ENCODE data around the gene ALS2CL. TPM values are rescaled to one million over a fixed set of nuclear protein-coding genes. Genes with fewer than 3 reads are reported as not detected.

Gene ALS2CL
- total RNA-seq, 1 experiment from 2014 or later = 4.9 TPM

DNA sequence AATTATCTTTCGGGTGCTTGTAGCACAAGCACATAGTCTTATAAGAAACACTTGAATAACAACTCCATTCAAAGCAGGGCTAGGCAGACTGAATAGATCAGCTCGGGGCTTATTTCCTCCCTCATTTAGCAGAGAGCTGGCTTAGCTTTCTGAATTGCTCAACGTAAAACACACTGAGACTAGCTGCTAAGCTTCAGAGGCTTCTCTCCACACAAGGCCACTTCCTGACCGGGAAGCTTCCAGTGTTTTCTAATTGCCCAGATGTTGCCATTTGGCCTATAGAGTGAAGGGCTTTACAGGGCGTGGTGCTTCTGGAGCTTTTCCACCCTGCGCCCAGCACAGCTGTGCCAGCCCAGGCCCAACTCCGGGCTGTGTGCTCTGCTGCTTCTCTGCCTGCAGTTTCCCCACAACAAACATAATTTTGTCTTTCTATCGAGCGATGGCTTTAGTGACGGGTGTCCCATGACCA is 64.5 kb downstream of the ALS2CL start:
- H3K9ac ChIP-seq (ENCODE audit: extremely low read depth, insufficient read length, low read length) = no peak overlapping the region
- H2AFZ ChIP-seq (ENCODE audit: low read length) = no peak overlapping the region
- H3K27ac Mint-ChIP-seq = peak overlapping the region; percentile 19 to 51 (median 30); a peak in 4 of 7 replicates
- H3T11ph ChIP-seq (ENCODE audit: low read length) = no peak overlapping the region
- TF ChIP-seq, protein P1, sequence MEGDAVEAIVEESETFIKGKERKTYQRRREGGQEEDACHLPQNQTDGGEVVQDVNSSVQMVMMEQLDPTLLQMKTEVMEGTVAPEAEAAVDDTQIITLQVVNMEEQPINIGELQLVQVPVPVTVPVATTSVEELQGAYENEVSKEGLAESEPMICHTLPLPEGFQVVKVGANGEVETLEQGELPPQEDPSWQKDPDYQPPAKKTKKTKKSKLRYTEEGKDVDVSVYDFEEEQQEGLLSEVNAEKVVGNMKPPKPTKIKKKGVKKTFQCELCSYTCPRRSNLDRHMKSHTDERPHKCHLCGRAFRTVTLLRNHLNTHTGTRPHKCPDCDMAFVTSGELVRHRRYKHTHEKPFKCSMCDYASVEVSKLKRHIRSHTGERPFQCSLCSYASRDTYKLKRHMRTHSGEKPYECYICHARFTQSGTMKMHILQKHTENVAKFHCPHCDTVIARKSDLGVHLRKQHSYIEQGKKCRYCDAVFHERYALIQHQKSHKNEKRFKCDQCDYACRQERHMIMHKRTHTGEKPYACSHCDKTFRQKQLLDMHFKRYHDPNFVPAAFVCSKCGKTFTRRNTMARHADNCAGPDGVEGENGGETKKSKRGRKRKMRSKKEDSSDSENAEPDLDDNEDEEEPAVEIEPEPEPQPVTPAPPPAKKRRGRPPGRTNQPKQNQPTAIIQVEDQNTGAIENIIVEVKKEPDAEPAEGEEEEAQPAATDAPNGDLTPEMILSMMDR (conservative IDR thresholded peaks at IDR 0.05) = no peak
- peak overlapping the region; percentile 21 to 55; a peak in 1 of 5 replicates for H3K4me3 Mint-ChIP-seq
- no peak overlapping the region for H3K56ac ChIP-seq (ENCODE audit: insufficient read length, low read depth, low read length)
- H2AK5ac ChIP-seq (ENCODE audit: insufficient read length, low read length) = no peak overlapping the region
- no peak overlapping the region for H3K4ac ChIP-seq (ENCODE audit: low read depth, low read length)
- peak overlapping the region; percentile 19 for H2BK12ac ChIP-seq (ENCODE audit: insufficient read length, low read depth, low read length)
- no peak overlapping the region for H3K4me2 ChIP-seq (ENCODE audit: insufficient read depth, insufficient read length, low read length)
- WGBS (ENCODE audit: extremely low coverage, insufficient read length, low lambda C conversion rate) = no CpG with 5 or more reads among the region's 10 CpGs
- peaks cover 0 to 4% of the 10 kb centered on the region in 2 experiments; a peak in 1 of 5 replicates for H3K9me3 Mint-ChIP-seq
- H3K9me3 ChIP-seq (ENCODE audit: control insufficient read depth, low read depth, low read length) = no peaks in the 10 kb centered on the region
- H3K79me2 ChIP-seq (ENCODE audit: insufficient read depth, low read length) = no peaks in the 10 kb centered on the region
- H3K4me1 ChIP-seq (ENCODE audit: insufficient read depth, low read length) = peaks cover 9% of the 10 kb centered on the region; the same call in 1 of the 2 replicates
- H4K20me1 ChIP-seq (ENCODE audit: control insufficient read depth, insufficient read depth, insufficient read length) = no peaks in the 10 kb centered on the region
- no peaks in the 10 kb centered on the region for H3K36me3 Mint-ChIP-seq (ENCODE audit: insufficient read depth in 1 of 3, low read depth in 3 of 3)
- H3K27ac ChIP-seq (ENCODE audit: insufficient read length, low read depth, low read length) = no peak overlapping the region
- no peaks in the 10 kb centered on the region for H3K79me1 ChIP-seq (ENCODE audit: insufficient read depth, low read depth, low read length, poor library complexity, severe bottlenecking)
- no peak overlapping the region for H2BK120ac ChIP-seq (ENCODE audit: low read depth, low read length, poor library complexity, severe bottlenecking)
- no peak overlapping the region for H3K23ac ChIP-seq (ENCODE audit: insufficient read length, low read depth, low read length)
- H2BK15ac ChIP-seq (ENCODE audit: low read depth, low read length) = no peak overlapping the region
- no peak for DNase-seq
- no peaks in the 10 kb centered on the region for H3K27me3 ChIP-seq (ENCODE audit: insufficient read depth, low read length)
- peak overlapping the region; percentile 32 for H3K14ac ChIP-seq (ENCODE audit: insufficient read depth, low read length)
- peaks cover 42 to 52% of the 10 kb centered on the region in 2 experiments for H3K4me1 Mint-ChIP-seq
- no peaks in the 10 kb centered on the region for H3K23me2 ChIP-seq (ENCODE audit: insufficient read length, low read depth, low read length, poor library complexity, severe bottlenecking)
- H2BK20ac ChIP-seq (ENCODE audit: low read depth, low read length, poor library complexity, severe bottlenecking) = no peak overlapping the region
- no peak overlapping the region for H4K91ac ChIP-seq (ENCODE audit: insufficient read length, low read depth, low read length)
- H2BK5ac ChIP-seq (ENCODE audit: insufficient read length, low read length) = no peak overlapping the region
- no peak overlapping the region for H4K8ac ChIP-seq (replicated peaks; ENCODE audit: insufficient read length, low read depth, low read length)
- H3K18ac ChIP-seq (ENCODE audit: insufficient read length, low read depth, low read length) = no peak overlapping the region
- peaks cover 3% of the 10 kb centered on the region for H3K27me3 Mint-ChIP-seq (ENCODE audit: low read depth)
- H4K5ac ChIP-seq (ENCODE audit: insufficient read length, low read depth, low read length) = no peak overlapping the region
